ENCODE measurements around the gene ISM1. TPM values are rescaled to one million over a fixed set of nuclear protein-coding genes. Genes with fewer than 3 reads are reported as not detected.

Gene ISM1
- total RNA-seq, 6 donors from 2014 or later, result 2.2 to 7.4 (median 2.3) TPM; not detected in 1

GRCh38 chr20:13291157-13291556 lies 70.1 kb downstream of the ISM1 start:
- Histone ChIP-seq H3K36me3 (no peaks in the 10 kb centered on the region), H3K27ac (no peak overlapping the region), H3K9me3 (no peaks in the 10 kb centered on the region), H3K4me3 (no peak overlapping the region), H3K4me1 (no peaks in the 10 kb centered on the region), H3K27me3 (no peaks in the 10 kb centered on the region)
- TF ChIP-seq EP300 (IDR thresholded peaks at IDR 0.05) (no peak), POLR2A (IDR thresholded peaks at IDR 0.05) (no peak), POLR2AphosphoS5 (IDR thresholded peaks at IDR 0.05) (no peak), CTCF (IDR thresholded peaks at IDR 0.05) (no peak)
- 87 to 88% methylated on average over 5 of the region's 5 CpGs for WGBS, 2 donors
- ATAC-seq (ENCODE audit: low FRiP score in 2 of 2) (no peak), DNase-seq (no peak)

- Histone ChIP-seq H3K9me3 (no peaks in the 10 kb centered on the region), H3K4me3 (no peak overlapping the region), H3K27ac (no peak overlapping the region), H3K36me3 (no peaks in the 10 kb centered on the region), H3K27me3 (no peaks in the 10 kb centered on the region), H3K4me1 (no peaks in the 10 kb centered on the region)
- 66 to 72% methylated on average over 11 of the region's 11 CpGs for WGBS, 2 donors
- no peak for DNase-seq
- TF ChIP-seq POLR2AphosphoS5 (IDR thresholded peaks at IDR 0.05) (no peak), CTCF (IDR thresholded peaks at IDR 0.05) (no peak), POLR2A (IDR thresholded peaks at IDR 0.05) (no peak), EP300 (IDR thresholded peaks at IDR 0.05) (no peak)
- no peak for ATAC-seq (ENCODE audit: low FRiP score in 2 of 2)
These were observed 71.3 kb downstream of the ISM1 start for GRCh38 chr20:13292201-13292885.

GRCh38 chr20:13294522-13294921 lies 73.4 kb downstream of the ISM1 start:
- H3K27me3 ChIP-seq, result no peaks in the 10 kb centered on the region
- no peak overlapping the region for H3K27ac ChIP-seq
- DNase-seq (no peak), ATAC-seq (ENCODE audit: low FRiP score in 2 of 2) (no peak)
- H3K36me3 ChIP-seq, result no peaks in the 10 kb centered on the region
- TF ChIP-seq POLR2A (IDR thresholded peaks at IDR 0.05) (no peak), CTCF (IDR thresholded peaks at IDR 0.05) (no peak), POLR2AphosphoS5 (IDR thresholded peaks at IDR 0.05) (no peak), EP300 (IDR thresholded peaks at IDR 0.05) (no peak)
- H3K4me1 ChIP-seq, result no peaks in the 10 kb centered on the region
- no peaks in the 10 kb centered on the region for H3K9me3 ChIP-seq
- 94 to 97% methylated on average over 2 of the region's 2 CpGs for WGBS, 2 donors
- H3K4me3 ChIP-seq, result no peak overlapping the region

GRCh38 chr20:13295637-13296036 lies 74.6 kb downstream of the ISM1 start:
- ATAC-seq (ENCODE audit: low FRiP score in 2 of 2) (no peak), DNase-seq (no peak)
- Histone ChIP-seq H3K9me3 (no peaks in the 10 kb centered on the region), H3K4me3 (no peak overlapping the region), H3K27ac (no peak overlapping the region), H3K4me1 (no peaks in the 10 kb centered on the region), H3K36me3 (no peaks in the 10 kb centered on the region), H3K27me3 (no peaks in the 10 kb centered on the region)
- WGBS, 2 donors, result 76 to 87% methylated on average over 5 to 8 of the region's 8 CpGs
- no peak for TF ChIP-seq EP300 (IDR thresholded peaks at IDR 0.05)
- TF ChIP-seq POLR2AphosphoS5 (IDR thresholded peaks at IDR 0.05), result no peak
- no peak for TF ChIP-seq CTCF (IDR thresholded peaks at IDR 0.05)
- TF ChIP-seq POLR2A (IDR thresholded peaks at IDR 0.05), result no peak

GRCh38 chr20:13296070-13296469 lies 75.0 kb downstream of the ISM1 start:
- no peak overlapping the region for H3K4me3 ChIP-seq
- no peaks in the 10 kb centered on the region for H3K36me3 ChIP-seq
- 65 to 95% methylated on average over 4 of the region's 4 CpGs for WGBS, 2 donors
- no peak overlapping the region for H3K27ac ChIP-seq
- H3K27me3 ChIP-seq, result no peaks in the 10 kb centered on the region
- no peak for DNase-seq
- no peak for TF ChIP-seq CTCF (IDR thresholded peaks at IDR 0.05)
- TF ChIP-seq EP300 (IDR thresholded peaks at IDR 0.05), result no peak
- TF ChIP-seq POLR2A (IDR thresholded peaks at IDR 0.05), result no peak
- no peak for TF ChIP-seq POLR2AphosphoS5 (IDR thresholded peaks at IDR 0.05)
- H3K4me1 ChIP-seq, result no peaks in the 10 kb centered on the region
- ATAC-seq (ENCODE audit: low FRiP score in 2 of 2), result no peak
- no peaks in the 10 kb centered on the region for H3K9me3 ChIP-seq

Data from upper lobe of left lung (tissue), 6 donors.